Endodermal cell (in vitro differentiated cells): Measurements from ENCODE around the gene VSIG2. TPM values are rescaled to one million over a fixed set of nuclear protein-coding genes. Genes with fewer than 3 reads are reported as not detected.

Source experiments
- DNase-seq: peaks from one replicate; pipeline ENCODE4 v3.0.0-alpha.2; 2017
- H3K27ac ChIP-seq: 2 replicates; pipeline ENCODE4 v1.5.1; 2013; ENCODE audit warnings: mild to moderate bottlenecking, low read depth, low read length, moderate library complexity
- H3K27me3 ChIP-seq: 2 replicates; pipeline ENCODE4 v1.6.1; 2013; ENCODE audit warnings: mild to moderate bottlenecking, low read length, moderate library complexity; ENCODE audit not compliant: insufficient read depth, control insufficient read depth, poor library complexity, severe bottlenecking
- H3K36me3 ChIP-seq: 2 replicates; pipeline ENCODE4 v1.7.0; 2013; ENCODE audit warnings: mild to moderate bottlenecking, low read length, moderate library complexity; ENCODE audit not compliant: control insufficient read depth, insufficient read depth
- H3K4me1 ChIP-seq: one replicate; pipeline ENCODE4 v1.7.0; 2013; ENCODE audit warnings: low read length; ENCODE audit not compliant: control insufficient read depth, insufficient read depth
- H3K4me3 ChIP-seq: 2 replicates; pipeline ENCODE4 v1.5.1; 2013; ENCODE audit warnings: mild to moderate bottlenecking, low read length, moderate library complexity
- H3K9ac ChIP-seq: 2 replicates; pipeline ENCODE4 v1.6.1; 2013; ENCODE audit warnings: mild to moderate bottlenecking, low read length, moderate library complexity; ENCODE audit not compliant: poor library complexity, severe bottlenecking; ENCODE audit errors: extremely low read depth
- H3K9me3 ChIP-seq: 2 replicates; pipeline ENCODE4 v1.6.1; 2013; ENCODE audit warnings: mild to moderate bottlenecking, low read length, moderate library complexity; ENCODE audit not compliant: control insufficient read depth
- H3K27ac Mint-ChIP-seq: 2 replicates; pipeline ENCODE4 v1.8.0; 2020; ENCODE audit warnings: mixed read lengths
- H3K27me3 Mint-ChIP-seq: 2 replicates; pipeline ENCODE4 v1.8.0; 2021; ENCODE audit warnings: mild to moderate bottlenecking, mixed read lengths; ENCODE audit not compliant: insufficient read depth
- H3K36me3 Mint-ChIP-seq: 2 replicates; pipeline ENCODE4 v1.8.0; 2020; ENCODE audit warnings: low read depth, mixed read lengths
- H3K4me1 Mint-ChIP-seq: 2 replicates; pipeline ENCODE4 v1.8.0; 2020; ENCODE audit warnings: mixed read lengths
- H3K4me3 Mint-ChIP-seq: 2 replicates; pipeline ENCODE4 v1.8.0; 2020; ENCODE audit warnings: mild to moderate bottlenecking, moderate library complexity, mixed read lengths
- H3K9me3 Mint-ChIP-seq: 2 replicates; pipeline ENCODE4 v1.8.0; 2020; ENCODE audit warnings: mild to moderate bottlenecking, mixed read lengths
- CTCF ChIP-seq: fragments of 200-600 bp; sonication (generic); conservative IDR thresholded peaks from 2 replicates; pipeline ENCODE4 v1.5.0; 2021; ENCODE audit warnings: antibody characterized with exemption, mild to moderate bottlenecking
- WGBS, 2 experiments: methylation state at CpG; one replicate each; pipeline versions ENCODE4 v1.1.5 to v1.1.7; 2013; ENCODE audit warnings: missing lambda C conversion rate in 2 of 2, mixed read lengths in 1 of 2; ENCODE audit not compliant: insufficient coverage in 1 of 2, insufficient read length in 1 of 2; 5-methylcytosine and 5-hydroxymethylcytosine counted together
- total RNA-seq, 2 donors: library from RNA; stranded (reverse); fragmentation: NEBNext Ultra II Directional in 1 of 2; extraction: Animal tissue kit (Norgen Biotek cat#: 25700) in 1 of 2; gene quantifications; 2 replicates in 1 of 2; 3 replicates in 1 of 2; pipeline ENCODE4 v1.2.1, GENCODE V29; 2021

VSIG2 gene
- total RNA-seq, 2 donors from 2014 or later: 1.1 to 3.4 TPM

GRCh38 chr11:124736736-124737135, 15.3 kb downstream of the VSIG2 start:
- Mint-ChIP-seq H3K36me3 (no peaks in the 10 kb centered on the region), H3K9me3 (no peaks in the 10 kb centered on the region), H3K27ac (no peak overlapping the region), H3K27me3 (peaks cover 69% of the 10 kb centered on the region), H3K4me3 (no peak overlapping the region), H3K4me1 (peaks cover 14% of the 10 kb centered on the region)
- TF ChIP-seq CTCF: no peak
- 88 to 90% methylated on average over 3 of the region's 3 CpGs for WGBS, 2 experiments
- no peak overlapping the region for H3K27ac ChIP-seq
- H3K36me3 ChIP-seq: no peaks in the 10 kb centered on the region
- DNase-seq: no peak
- H3K9ac ChIP-seq: no peak overlapping the region
- H3K4me3 ChIP-seq: no peak overlapping the region
- H3K27me3 ChIP-seq: peaks cover 60% of the 10 kb centered on the region
- H3K9me3 ChIP-seq: no peaks in the 10 kb centered on the region
- no peaks in the 10 kb centered on the region for H3K4me1 ChIP-seq

- Histone ChIP-seq H3K4me1 (no peaks in the 10 kb centered on the region), H3K9ac (no peak overlapping the region), H3K27me3 (peaks cover 19% of the 10 kb centered on the region), H3K4me3 (no peak overlapping the region), H3K9me3 (no peaks in the 10 kb centered on the region), H3K36me3 (no peaks in the 10 kb centered on the region), H3K27ac (no peak overlapping the region)
- Mint-ChIP-seq H3K4me1 (peaks cover 12% of the 10 kb centered on the region), H3K9me3 (no peaks in the 10 kb centered on the region), H3K4me3 (no peak overlapping the region), H3K27ac (no peak overlapping the region), H3K27me3 (peaks cover 36% of the 10 kb centered on the region), H3K36me3 (no peaks in the 10 kb centered on the region)
- WGBS, 2 experiments: 95 to 100% methylated on average over 3 to 4 of the region's 4 CpGs
- DNase-seq: no peak
- no peak for TF ChIP-seq CTCF
Observed at GRCh38 chr11:124732230-124732629, 19.8 kb downstream of the VSIG2 start.

- H3K36me3 ChIP-seq: no peaks in the 10 kb centered on the region
- H3K27ac ChIP-seq: no peak overlapping the region
- Mint-ChIP-seq H3K36me3 (no peaks in the 10 kb centered on the region), H3K4me1 (peaks cover 23% of the 10 kb centered on the region), H3K4me3 (no peak overlapping the region), H3K27ac (no peak overlapping the region), H3K27me3 (peaks cover 15% of the 10 kb centered on the region), H3K9me3 (no peaks in the 10 kb centered on the region)
- no peak overlapping the region for H3K9ac ChIP-seq
- no peaks in the 10 kb centered on the region for H3K9me3 ChIP-seq
- H3K4me3 ChIP-seq: no peak overlapping the region
- DNase-seq: no peak
- H3K4me1 ChIP-seq: peaks cover 7% of the 10 kb centered on the region
- no peak for TF ChIP-seq CTCF
- WGBS, 2 experiments: 83 to 90% methylated on average over 3 to 4 of the region's 4 CpGs
- no peaks in the 10 kb centered on the region for H3K27me3 ChIP-seq
Observed at GRCh38 chr11:124729571-124729970, 22.5 kb downstream of the VSIG2 start.
